K562 (cell line): Measurements from ENCODE around the gene PATL2. TPM values are rescaled to one million over a fixed set of nuclear protein-coding genes. Genes with fewer than 3 reads are reported as not detected.

Experiments used
- CBFA2T3 ChIP-seq: fragments of 450-650 bp; IDR thresholded peaks from 2 replicates; pipeline ENCODE4 v1.6.1; 2017
- MAFK ChIP-seq: IDR thresholded peaks from 2 replicates; pipeline ENCODE4 v1.6.1; 2011; ENCODE audit warnings: low read length, improper control_type of control experiment
- RUNX1 ChIP-seq: sonication (generic); IDR thresholded peaks from 2 replicates; pipeline ENCODE4 v1.6.1; 2016; ENCODE audit warnings: antibody characterized with exemption, low read depth
- SMAD2 ChIP-seq: fragments of 150-350 bp; IDR thresholded peaks from 2 replicates; pipeline ENCODE4 v1.6.1; 2014; ENCODE audit warnings: low read depth, mild to moderate bottlenecking, low read length
- TBP ChIP-seq: optimal IDR thresholded peaks from 2 replicates; pipeline ENCODE3; 2011; ENCODE audit warnings: low read depth, low read length, improper control_type of control experiment
- polyA plus RNA-seq, 8 experiments: library from polyadenylated mRNA; depleted of rRNA in 4 of 8; stranded (reverse) in 5 of 8; unstranded in 3 of 8; fragments of >200 nt; fragmentation: Nextera tagmentation in 2 of 8; fragmentation: Illumina TruSeq in 1 of 8; extraction: Ambion mirVana in 2 of 8; extraction: Trizol in 1 of 8; gene quantifications; 2 replicates each; pipeline versions ENCODE4 v1.2.1 to v1.2.3, GENCODE V29; 2011 to 2014; ENCODE audit warnings: inconsistent platforms in 1 of 8, missing spikeins in 1 of 8
- total RNA-seq, 7 experiments: library from RNA; depleted of rRNA in 6 of 7; stranded (reverse); fragments of >200 nt in 6 of 7; fragmentation: Illumina TruSeq in 2 of 7; extraction: Trizol in 2 of 7; gene quantifications; 2 replicates each; pipeline versions ENCODE4 v1.2.1 to v1.2.3, GENCODE V29; 2011 to 2021; ENCODE audit warnings: low replicate concordance in 1 of 7
- TF ChIP-seq, protein P1 (sequence below): fragments of 250-450 bp; sonication (Bioruptor Pico); IDR thresholded peaks from 2 replicates; pipeline ENCODE4 v1.5.1; 2021; ENCODE audit warnings: mild to moderate bottlenecking
- TF ChIP-seq, protein P2 (sequence below): sonication (generic); formaldehyde crosslinking; IDR thresholded peaks from 2 replicates; pipeline ENCODE4 v1.4.0; 2020; ENCODE audit warnings: mild to moderate bottlenecking, missing genetic modification reagents
- TF ChIP-seq, protein P3 (sequence below), 2 experiments: fragments of 450-650 bp in 1 of 2; sonication (generic) in 1 of 2; formaldehyde crosslinking; conservative IDR thresholded peaks; 2 replicates each; pipeline versions ENCODE4 v1.4.0 to v1.8.1; 2020 to 2022; ENCODE audit warnings: mild to moderate bottlenecking in 1 of 2, missing genetic modification reagents in 1 of 2
- TF ChIP-seq, protein P4 (sequence below): fragments of 450-650 bp; IDR thresholded peaks from 2 replicates; pipeline ENCODE4 v1.6.1; 2016; ENCODE audit warnings: low read depth
- TF ChIP-seq, protein P5 (sequence below), 2 experiments: fragments of 450-650 bp; IDR thresholded peaks; 2 replicates each; pipeline ENCODE4 v1.6.1; 2018; ENCODE audit warnings: mild to moderate bottlenecking in 2 of 2, low read depth in 1 of 2; ENCODE audit not compliant: partially characterized antibody in 2 of 2

Gene PATL2
- total and polyA plus RNA-seq, 9 of the 15 experiments (the other 6 are each of a cell fraction or from before 2014, with no cell fraction given), result 0.42 to 1.1 (median 0.86) TPM

DNA sequence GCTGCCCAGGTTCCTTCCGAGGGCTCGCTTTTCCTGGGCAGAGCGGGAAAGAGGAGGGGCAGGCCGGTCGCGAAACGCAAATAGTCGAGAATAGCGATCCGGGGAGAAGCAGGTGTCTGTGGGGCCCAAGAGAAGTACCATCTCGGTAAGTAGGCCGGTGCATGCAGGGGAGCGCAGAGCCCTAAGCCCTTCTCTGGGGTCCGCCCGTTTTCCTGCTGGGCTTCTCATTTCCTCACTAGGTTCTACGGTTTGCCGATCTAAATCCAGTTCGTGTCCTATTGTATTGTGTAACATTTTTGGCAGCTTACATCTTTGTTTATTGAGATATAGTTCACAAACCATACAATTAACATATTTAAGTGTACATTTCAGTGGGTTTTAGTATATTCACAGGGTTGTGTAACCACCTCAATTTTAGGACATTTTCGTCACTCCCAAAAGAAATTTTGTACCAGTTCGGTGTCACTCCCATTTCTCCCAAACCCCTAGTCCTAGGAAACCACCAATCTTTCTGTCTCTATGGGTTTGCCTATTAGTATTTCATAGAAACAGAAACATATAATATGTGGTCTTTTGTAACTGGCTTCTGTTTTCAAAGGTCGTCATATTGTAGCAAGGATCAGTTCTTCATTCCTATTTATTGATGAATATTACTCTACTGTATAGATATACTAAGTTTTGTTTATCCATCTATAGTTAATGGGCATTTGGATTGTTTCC is 18.4 kb upstream of the PATL2 start (continued):
- TF ChIP-seq TBP (no peak), RUNX1 (no peak; the same call in 1 of the 2 replicates), SMAD2 (no peak), MAFK (no peak), CBFA2T3 (no peak)
- TF ChIP-seq, protein P1, sequence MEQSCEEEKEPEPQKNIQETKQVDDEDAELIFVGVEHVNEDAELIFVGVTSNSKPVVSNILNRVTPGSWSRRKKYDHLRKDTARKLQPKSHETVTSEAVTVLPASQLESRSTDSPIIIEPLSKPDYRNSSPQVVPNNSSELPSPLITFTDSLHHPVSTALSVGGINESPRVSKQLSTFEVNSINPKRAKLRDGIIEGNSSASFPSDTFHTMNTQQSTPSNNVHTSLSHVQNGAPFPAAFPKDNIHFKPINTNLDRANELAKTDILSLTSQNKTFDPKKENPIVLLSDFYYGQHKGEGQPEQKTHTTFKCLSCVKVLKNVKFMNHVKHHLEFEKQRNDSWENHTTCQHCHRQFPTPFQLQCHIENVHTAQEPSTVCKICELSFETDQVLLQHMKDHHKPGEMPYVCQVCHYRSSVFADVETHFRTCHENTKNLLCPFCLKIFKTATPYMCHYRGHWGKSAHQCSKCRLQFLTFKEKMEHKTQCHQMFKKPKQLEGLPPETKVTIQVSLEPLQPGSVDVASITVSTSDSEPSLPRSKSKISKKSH (CRISPR knock-in tag), result no peak
- TF ChIP-seq, protein P2, sequence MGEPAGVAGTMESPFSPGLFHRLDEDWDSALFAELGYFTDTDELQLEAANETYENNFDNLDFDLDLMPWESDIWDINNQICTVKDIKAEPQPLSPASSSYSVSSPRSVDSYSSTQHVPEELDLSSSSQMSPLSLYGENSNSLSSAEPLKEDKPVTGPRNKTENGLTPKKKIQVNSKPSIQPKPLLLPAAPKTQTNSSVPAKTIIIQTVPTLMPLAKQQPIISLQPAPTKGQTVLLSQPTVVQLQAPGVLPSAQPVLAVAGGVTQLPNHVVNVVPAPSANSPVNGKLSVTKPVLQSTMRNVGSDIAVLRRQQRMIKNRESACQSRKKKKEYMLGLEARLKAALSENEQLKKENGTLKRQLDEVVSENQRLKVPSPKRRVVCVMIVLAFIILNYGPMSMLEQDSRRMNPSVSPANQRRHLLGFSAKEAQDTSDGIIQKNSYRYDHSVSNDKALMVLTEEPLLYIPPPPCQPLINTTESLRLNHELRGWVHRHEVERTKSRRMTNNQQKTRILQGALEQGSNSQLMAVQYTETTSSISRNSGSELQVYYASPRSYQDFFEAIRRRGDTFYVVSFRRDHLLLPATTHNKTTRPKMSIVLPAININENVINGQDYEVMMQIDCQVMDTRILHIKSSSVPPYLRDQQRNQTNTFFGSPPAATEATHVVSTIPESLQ (CRISPR knock-in tag), result no peak
- TF ChIP-seq, protein P3, sequence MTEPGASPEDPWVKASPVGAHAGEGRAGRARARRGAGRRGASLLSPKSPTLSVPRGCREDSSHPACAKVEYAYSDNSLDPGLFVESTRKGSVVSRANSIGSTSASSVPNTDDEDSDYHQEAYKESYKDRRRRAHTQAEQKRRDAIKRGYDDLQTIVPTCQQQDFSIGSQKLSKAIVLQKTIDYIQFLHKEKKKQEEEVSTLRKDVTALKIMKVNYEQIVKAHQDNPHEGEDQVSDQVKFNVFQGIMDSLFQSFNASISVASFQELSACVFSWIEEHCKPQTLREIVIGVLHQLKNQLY (CRISPR knock-in tag; conservative IDR thresholded peaks at IDR 0.05), result no peak
- TF ChIP-seq, protein P4, sequence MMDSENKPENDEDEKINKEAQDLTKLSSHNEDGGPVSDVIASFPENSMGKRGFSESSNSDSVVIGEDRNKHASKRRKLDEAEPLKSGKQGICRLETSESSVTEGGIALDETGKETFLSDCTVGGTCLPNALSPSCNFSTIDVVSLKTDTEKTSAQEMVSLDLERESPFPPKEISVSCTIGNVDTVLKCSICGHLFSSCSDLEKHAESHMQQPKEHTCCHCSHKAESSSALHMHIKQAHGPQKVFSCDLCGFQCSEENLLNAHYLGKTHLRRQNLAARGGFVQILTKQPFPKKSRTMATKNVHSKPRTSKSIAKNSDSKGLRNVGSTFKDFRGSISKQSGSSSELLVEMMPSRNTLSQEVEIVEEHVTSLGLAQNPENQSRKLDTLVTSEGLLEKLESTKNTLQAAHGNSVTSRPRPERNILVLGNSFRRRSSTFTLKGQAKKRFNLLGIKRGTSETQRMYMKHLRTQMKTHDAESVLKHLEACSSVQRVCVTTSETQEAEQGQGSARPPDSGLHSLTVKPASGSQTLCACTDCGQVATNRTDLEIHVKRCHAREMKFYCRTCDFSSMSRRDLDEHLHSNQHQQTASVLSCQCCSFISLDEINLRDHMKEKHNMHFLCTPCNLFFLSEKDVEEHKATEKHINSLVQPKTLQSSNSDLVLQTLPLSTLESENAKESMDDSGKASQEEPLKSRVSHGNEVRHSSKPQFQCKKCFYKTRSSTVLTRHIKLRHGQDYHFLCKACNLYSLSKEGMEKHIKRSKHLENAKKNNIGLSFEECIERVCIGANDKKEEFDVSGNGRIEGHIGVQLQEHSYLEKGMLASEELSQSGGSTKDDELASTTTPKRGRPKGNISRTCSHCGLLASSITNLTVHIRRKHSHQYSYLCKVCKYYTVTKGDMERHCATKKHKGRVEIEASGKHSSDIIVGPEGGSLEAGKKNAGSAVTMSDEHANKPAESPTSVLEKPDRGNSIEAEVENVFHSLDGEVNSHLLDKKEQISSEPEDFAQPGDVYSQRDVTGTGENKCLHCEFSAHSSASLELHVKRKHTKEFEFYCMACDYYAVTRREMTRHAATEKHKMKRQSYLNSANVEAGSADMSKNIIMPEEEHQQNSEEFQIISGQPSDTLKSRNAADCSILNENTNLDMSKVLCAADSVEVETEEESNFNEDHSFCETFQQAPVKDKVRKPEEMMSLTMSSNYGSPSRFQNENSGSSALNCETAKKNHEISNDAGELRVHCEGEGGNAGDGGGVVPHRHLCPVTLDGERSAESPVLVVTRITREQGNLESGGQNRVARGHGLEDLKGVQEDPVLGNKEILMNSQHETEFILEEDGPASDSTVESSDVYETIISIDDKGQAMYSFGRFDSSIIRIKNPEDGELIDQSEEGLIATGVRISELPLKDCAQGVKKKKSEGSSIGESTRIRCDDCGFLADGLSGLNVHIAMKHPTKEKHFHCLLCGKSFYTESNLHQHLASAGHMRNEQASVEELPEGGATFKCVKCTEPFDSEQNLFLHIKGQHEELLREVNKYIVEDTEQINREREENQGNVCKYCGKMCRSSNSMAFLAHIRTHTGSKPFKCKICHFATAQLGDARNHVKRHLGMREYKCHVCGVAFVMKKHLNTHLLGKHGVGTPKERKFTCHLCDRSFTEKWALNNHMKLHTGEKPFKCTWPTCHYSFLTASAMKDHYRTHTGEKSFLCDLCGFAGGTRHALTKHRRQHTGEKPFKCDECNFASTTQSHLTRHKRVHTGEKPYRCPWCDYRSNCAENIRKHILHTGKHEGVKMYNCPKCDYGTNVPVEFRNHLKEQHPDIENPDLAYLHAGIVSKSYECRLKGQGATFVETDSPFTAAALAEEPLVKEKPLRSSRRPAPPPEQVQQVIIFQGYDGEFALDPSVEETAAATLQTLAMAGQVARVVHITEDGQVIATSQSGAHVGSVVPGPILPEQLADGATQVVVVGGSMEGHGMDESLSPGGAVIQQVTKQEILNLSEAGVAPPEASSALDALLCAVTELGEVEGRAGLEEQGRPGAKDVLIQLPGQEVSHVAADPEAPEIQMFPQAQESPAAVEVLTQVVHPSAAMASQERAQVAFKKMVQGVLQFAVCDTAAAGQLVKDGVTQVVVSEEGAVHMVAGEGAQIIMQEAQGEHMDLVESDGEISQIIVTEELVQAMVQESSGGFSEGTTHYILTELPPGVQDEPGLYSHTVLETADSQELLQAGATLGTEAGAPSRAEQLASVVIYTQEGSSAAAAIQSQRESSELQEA, result no peak
- TF ChIP-seq, protein P5, sequence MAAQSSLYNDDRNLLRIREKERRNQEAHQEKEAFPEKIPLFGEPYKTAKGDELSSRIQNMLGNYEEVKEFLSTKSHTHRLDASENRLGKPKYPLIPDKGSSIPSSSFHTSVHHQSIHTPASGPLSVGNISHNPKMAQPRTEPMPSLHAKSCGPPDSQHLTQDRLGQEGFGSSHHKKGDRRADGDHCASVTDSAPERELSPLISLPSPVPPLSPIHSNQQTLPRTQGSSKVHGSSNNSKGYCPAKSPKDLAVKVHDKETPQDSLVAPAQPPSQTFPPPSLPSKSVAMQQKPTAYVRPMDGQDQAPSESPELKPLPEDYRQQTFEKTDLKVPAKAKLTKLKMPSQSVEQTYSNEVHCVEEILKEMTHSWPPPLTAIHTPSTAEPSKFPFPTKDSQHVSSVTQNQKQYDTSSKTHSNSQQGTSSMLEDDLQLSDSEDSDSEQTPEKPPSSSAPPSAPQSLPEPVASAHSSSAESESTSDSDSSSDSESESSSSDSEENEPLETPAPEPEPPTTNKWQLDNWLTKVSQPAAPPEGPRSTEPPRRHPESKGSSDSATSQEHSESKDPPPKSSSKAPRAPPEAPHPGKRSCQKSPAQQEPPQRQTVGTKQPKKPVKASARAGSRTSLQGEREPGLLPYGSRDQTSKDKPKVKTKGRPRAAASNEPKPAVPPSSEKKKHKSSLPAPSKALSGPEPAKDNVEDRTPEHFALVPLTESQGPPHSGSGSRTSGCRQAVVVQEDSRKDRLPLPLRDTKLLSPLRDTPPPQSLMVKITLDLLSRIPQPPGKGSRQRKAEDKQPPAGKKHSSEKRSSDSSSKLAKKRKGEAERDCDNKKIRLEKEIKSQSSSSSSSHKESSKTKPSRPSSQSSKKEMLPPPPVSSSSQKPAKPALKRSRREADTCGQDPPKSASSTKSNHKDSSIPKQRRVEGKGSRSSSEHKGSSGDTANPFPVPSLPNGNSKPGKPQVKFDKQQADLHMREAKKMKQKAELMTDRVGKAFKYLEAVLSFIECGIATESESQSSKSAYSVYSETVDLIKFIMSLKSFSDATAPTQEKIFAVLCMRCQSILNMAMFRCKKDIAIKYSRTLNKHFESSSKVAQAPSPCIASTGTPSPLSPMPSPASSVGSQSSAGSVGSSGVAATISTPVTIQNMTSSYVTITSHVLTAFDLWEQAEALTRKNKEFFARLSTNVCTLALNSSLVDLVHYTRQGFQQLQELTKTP (IDR thresholded peaks at IDR 0.05; ENCODE audit: low read depth in 1 of 2, partially characterized antibody in 2 of 2), result no peak
